Natural killer cell (primary cell): Measurements from ENCODE around the gene CDX2. TPM values are rescaled to one million over a fixed set of nuclear protein-coding genes. Genes with fewer than 3 reads are reported as not detected.

Experiments used
- ATAC-seq, 3 donors: fragments of 150-1000 bp in 2 of 3; fragments of 200-7000 bp in 1 of 3; cut with Tn5 transposase; 1 replicate in 1 of 3; 2 replicates in 2 of 3; pipeline ENCODE4 v1.10.0; 2021; ENCODE audit warnings: mild to moderate bottlenecking in 2 of 3, moderate library complexity in 2 of 3
- DNase-seq, 2 donors: peaks; one replicate each; pipeline versions ENCODE4 v3.0.0 to v3.0.0-alpha.2; 2013 to 2021; ENCODE audit warnings: mixed read lengths in 1 of 2
- H3K27ac ChIP-seq: one replicate; pipeline ENCODE4 v1.5.1; 2013; ENCODE audit warnings: mild to moderate bottlenecking, low read length
- H3K27me3 ChIP-seq: one replicate; pipeline ENCODE4 v1.6.1; 2013; ENCODE audit warnings: low read length; ENCODE audit not compliant: control insufficient read depth, insufficient read depth
- H3K36me3 ChIP-seq: one replicate; pipeline ENCODE4 v1.6.1; 2013; ENCODE audit warnings: low read length; ENCODE audit not compliant: control insufficient read depth, insufficient read depth
- H3K4me1 ChIP-seq: one replicate; pipeline ENCODE4 v1.6.1; 2013; ENCODE audit warnings: low read length; ENCODE audit not compliant: control insufficient read depth, insufficient read depth
- H3K4me3 ChIP-seq: one replicate; pipeline ENCODE4 v1.5.1; 2013; ENCODE audit warnings: low read length
- H3K9me3 ChIP-seq: one replicate; pipeline ENCODE4 v1.6.1; 2013; ENCODE audit warnings: low read length; ENCODE audit not compliant: control insufficient read depth, insufficient read depth
- H3K27ac Mint-ChIP-seq, 2 donors: one replicate each; pipeline ENCODE4 v1.8.0; 2022; ENCODE audit warnings: mild to moderate bottlenecking in 2 of 2, mixed read lengths in 2 of 2, moderate library complexity in 1 of 2
- H3K27me3 Mint-ChIP-seq, 2 donors: one replicate each; pipeline ENCODE4 v1.8.0; 2022; ENCODE audit warnings: low read depth in 2 of 2, mixed read lengths in 2 of 2
- H3K36me3 Mint-ChIP-seq: one replicate; pipeline ENCODE4 v1.8.0; 2022; ENCODE audit warnings: mixed read lengths
- H3K4me1 Mint-ChIP-seq, 2 donors: one replicate each; pipeline ENCODE4 v1.8.0; 2022; ENCODE audit warnings: mixed read lengths in 2 of 2
- H3K4me3 Mint-ChIP-seq: one replicate; pipeline ENCODE4 v1.8.0; 2022; ENCODE audit warnings: mild to moderate bottlenecking, moderate library complexity, mixed read lengths
- H3K9me3 Mint-ChIP-seq, 2 donors: one replicate each; pipeline ENCODE4 v1.8.0; 2022; ENCODE audit warnings: mixed read lengths in 2 of 2
- WGBS: methylation state at CpG from one replicate; pipeline ENCODE4 v1.1.7; 2013; ENCODE audit warnings: missing lambda C conversion rate; ENCODE audit not compliant: insufficient coverage; 5-methylcytosine and 5-hydroxymethylcytosine counted together
- intact Hi-C: fragments of 100-400 bp; cut with micrococcal nuclease; formaldehyde crosslinking; loops from one replicate; pipeline ENCODE4 v1.14.2; 2022
- total RNA-seq, 4 donors: library from RNA; stranded (reverse); fragments of 120-200 nt in 1 of 4; gene quantifications; one replicate each; pipeline versions ENCODE4 v1.2.3 to v1.2.4, GENCODE V29; 2013 to 2022
- TF ChIP-seq, protein P1 (sequence below): fragments of 200-600 bp; IDR thresholded peaks from one replicate; pipeline ENCODE4 v1.8.0; 2022; ENCODE audit warnings: antibody characterized with exemption

The CDX2 gene
- total RNA-seq, 3 donors from 2014 or later (not counting 1 experiment from before 2014, with no cell fraction given) = not detected

DNA sequence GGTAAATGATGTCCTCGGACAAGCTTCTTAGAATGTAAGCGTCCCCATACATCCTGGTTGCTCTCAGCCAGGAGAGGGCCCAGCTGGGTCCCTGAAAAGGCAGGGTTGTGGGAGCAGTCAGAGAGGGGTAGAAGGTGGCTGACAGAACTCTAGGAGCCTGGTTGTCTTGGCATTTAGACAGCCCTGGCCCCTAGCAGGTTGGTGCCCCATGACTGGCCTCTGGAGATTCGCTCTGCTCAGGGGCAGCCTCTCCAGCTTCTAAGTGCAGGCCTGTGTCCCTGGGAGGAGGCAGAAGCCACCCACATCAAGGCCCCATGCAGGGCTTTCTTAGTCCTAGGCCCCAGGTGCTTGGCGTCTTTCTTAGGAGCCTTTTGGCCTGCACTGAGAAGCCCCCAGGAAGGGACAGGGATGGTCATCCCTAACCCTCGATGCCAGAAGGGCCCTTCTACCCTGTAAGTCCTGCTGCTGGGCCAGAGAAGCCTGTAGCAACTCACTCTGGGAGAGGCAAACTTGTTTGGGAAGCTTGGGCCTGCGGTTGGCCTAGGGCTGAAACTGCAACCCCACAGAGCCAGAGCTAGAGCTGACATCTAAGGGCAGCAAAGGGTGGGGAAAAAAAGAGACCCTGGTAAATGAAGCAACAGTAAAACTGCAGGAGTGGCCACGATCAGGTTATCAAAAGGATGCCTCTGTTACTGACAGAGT lies 2.8 kb upstream of the CDX2 start:
- no peaks in the 10 kb centered on the region for H3K36me3 Mint-ChIP-seq

DNA sequence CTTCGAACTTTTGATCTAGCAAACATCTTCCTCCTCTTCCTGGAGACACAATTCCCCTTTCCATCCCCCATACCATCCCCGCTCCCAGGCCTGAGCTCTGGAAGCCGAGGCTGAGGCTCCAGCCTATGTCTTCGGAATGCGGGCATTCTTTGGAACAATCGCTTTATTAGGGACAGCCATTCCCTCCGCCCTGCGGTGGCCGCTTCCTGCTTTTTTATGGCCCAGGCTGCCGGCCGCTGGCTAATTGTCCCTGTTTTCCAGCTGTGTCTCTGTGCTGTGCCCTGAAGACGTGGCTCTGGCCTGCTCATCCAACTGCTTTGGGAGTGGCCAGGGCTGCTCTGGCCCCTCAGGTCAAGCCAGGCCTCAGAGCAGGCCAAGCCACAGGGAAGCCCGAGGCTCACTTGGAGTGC lies 2.1 kb upstream of the CDX2 start:
- Histone ChIP-seq H3K27ac (no peak overlapping the region), H3K36me3 (no peaks in the 10 kb centered on the region), H3K4me3 (no peak overlapping the region), H3K27me3 (peaks cover 51% of the 10 kb centered on the region), H3K9me3 (no peaks in the 10 kb centered on the region), H3K4me1 (peaks cover 7% of the 10 kb centered on the region)
- H3K27ac Mint-ChIP-seq = no peak overlapping the region
- TF ChIP-seq, protein P1, sequence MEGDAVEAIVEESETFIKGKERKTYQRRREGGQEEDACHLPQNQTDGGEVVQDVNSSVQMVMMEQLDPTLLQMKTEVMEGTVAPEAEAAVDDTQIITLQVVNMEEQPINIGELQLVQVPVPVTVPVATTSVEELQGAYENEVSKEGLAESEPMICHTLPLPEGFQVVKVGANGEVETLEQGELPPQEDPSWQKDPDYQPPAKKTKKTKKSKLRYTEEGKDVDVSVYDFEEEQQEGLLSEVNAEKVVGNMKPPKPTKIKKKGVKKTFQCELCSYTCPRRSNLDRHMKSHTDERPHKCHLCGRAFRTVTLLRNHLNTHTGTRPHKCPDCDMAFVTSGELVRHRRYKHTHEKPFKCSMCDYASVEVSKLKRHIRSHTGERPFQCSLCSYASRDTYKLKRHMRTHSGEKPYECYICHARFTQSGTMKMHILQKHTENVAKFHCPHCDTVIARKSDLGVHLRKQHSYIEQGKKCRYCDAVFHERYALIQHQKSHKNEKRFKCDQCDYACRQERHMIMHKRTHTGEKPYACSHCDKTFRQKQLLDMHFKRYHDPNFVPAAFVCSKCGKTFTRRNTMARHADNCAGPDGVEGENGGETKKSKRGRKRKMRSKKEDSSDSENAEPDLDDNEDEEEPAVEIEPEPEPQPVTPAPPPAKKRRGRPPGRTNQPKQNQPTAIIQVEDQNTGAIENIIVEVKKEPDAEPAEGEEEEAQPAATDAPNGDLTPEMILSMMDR = no peak
- DNase-seq (no peak), ATAC-seq (no peak)
- WGBS = 39% methylated on average over 12 of the region's 13 CpGs
- no peak overlapping the region for H3K4me3 Mint-ChIP-seq
- H3K36me3 Mint-ChIP-seq = no peaks in the 10 kb centered on the region
- peaks cover 66 to 73% of the 10 kb centered on the region in 2 donors for H3K27me3 Mint-ChIP-seq
- intact Hi-C loops = no loop called here
- no peaks in the 10 kb centered on the region for H3K9me3 Mint-ChIP-seq
- peaks cover 5 to 6% of the 10 kb centered on the region in 2 donors for H3K4me1 Mint-ChIP-seq

More for the DNA sequence above, 2.8 kb upstream of the CDX2 start:
- WGBS = 61% methylated on average over 7 of the region's 7 CpGs
- DNase-seq (no peak), ATAC-seq (no peak)
- peaks cover 5 to 6% of the 10 kb centered on the region in 2 donors for H3K4me1 Mint-ChIP-seq
- Histone ChIP-seq H3K36me3 (no peaks in the 10 kb centered on the region), H3K27ac (no peak overlapping the region), H3K9me3 (no peaks in the 10 kb centered on the region), H3K4me1 (peaks cover 3% of the 10 kb centered on the region), H3K4me3 (no peak overlapping the region), H3K27me3 (peaks cover 47% of the 10 kb centered on the region)
- no peaks in the 10 kb centered on the region for H3K9me3 Mint-ChIP-seq
- H3K27ac Mint-ChIP-seq = no peak overlapping the region
- no peak overlapping the region for H3K4me3 Mint-ChIP-seq
- intact Hi-C loops = no loop called here
- TF ChIP-seq, protein P1 = no peak
- H3K27me3 Mint-ChIP-seq = peaks cover 67 to 70% of the 10 kb centered on the region in 2 donors

DNA sequence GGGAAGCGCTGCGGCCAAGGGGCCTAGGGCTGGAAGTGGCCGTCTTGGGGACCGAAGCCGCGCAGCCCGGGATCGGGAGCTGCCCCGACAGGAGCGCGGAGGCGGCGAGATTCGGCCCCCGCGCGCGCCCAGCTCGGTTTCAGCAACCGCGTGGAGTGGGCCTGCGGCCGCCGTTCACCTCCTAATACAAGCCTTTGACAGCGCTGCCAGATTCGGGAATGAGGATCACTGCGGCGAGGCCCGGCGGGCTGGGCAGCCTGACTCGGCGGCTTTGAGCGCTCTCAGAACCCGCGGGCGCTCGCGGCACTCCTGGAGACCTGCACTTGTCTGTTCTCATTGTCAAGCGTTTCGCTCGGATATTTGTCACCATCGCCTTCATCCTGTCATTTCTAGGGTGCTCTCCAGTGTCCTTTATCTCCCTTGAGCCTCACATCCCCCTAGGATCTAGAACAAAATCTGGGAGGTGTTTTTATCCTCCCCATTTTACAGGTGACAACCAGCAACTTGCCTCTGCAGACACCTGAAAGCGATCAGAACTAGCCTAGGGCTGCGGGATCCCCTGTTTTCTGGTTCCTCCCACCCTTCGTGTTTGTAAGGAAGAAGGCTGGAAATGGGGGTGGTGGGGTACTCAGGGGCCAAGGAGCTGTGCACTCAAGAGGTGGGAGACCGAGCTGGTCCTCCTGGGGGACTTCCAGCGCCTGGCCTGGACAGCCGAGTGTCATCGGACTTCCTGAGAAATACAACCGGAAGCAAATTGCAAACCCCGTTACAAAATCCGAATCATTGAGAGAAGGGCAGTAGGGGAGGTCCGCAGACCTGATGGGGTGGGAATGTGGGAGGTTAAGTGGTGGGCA lies 1.5 kb upstream of the CDX2 start:
- peaks cover 66 to 73% of the 10 kb centered on the region in 2 donors for H3K27me3 Mint-ChIP-seq
- H3K9me3 Mint-ChIP-seq = no peaks in the 10 kb centered on the region
- H3K4me3 ChIP-seq = no peak overlapping the region
- TF ChIP-seq, protein P1 = no peak
- 8% methylated on average over 50 of the region's 53 CpGs for WGBS
- H3K27ac Mint-ChIP-seq = no peak overlapping the region
- peaks cover 51% of the 10 kb centered on the region for H3K27me3 ChIP-seq
- ATAC-seq = no peak
- no peak overlapping the region for H3K27ac ChIP-seq
- no peaks in the 10 kb centered on the region for H3K9me3 ChIP-seq
- H3K4me3 Mint-ChIP-seq = no peak overlapping the region
- no peak for DNase-seq
- intact Hi-C loops = no loop called here
- H3K36me3 ChIP-seq = no peaks in the 10 kb centered on the region
- no peaks in the 10 kb centered on the region for H3K36me3 Mint-ChIP-seq
- peaks cover 9% of the 10 kb centered on the region for H3K4me1 ChIP-seq
- peaks cover 5 to 6% of the 10 kb centered on the region in 2 donors for H3K4me1 Mint-ChIP-seq
